ENCODE results near the gene CDCA8. TPM values are rescaled to one million over a fixed set of nuclear protein-coding genes. Genes with fewer than 3 reads are reported as not detected.

Gene CDCA8
- total and polyA plus RNA-seq, 2 of the 4 experiments (the other 2 are of a cell fraction) = 5.9 to 25.7 TPM

GRCh38 chr1:37755951-37756560, 63.7 kb downstream of the CDCA8 start:
- Histone ChIP-seq H3K4me3 (ENCODE audit: insufficient read depth, low read depth, low read length) (no peak overlapping the region), H4K8ac (ENCODE audit: low read depth in 2 of 2, low read length in 2 of 2) (no peak overlapping the region), H3K18ac (ENCODE audit: low read depth, low read length) (no peak overlapping the region), H2AFZ (replicated peaks; ENCODE audit: low read length, poor library complexity) (no peak overlapping the region), H3K27me3 (ENCODE audit: control insufficient read depth, insufficient read depth, low read length) (peaks cover 34% of the 10 kb centered on the region), H3K27ac (ENCODE audit: insufficient read depth, low read length) (no peak overlapping the region), H2BK15ac (ENCODE audit: low read depth, low read length) (no peak overlapping the region), H3K23ac (ENCODE audit: low read depth, low read length) (no peak overlapping the region), H3K9me3 (ENCODE audit: control insufficient read depth, insufficient read depth, low read length) (no peaks in the 10 kb centered on the region), H4K91ac (ENCODE audit: insufficient read depth, low read depth, low read length) (no peak overlapping the region), H3K14ac (replicated peaks; ENCODE audit: low read depth, low read length) (no peak overlapping the region), H2AK5ac (ENCODE audit: low read depth, low read length) (no peak overlapping the region), H3K4me2 (ENCODE audit: low read depth, low read length) (no peak overlapping the region), H3K56ac (ENCODE audit: extremely low read depth, insufficient read depth, low read length) (no peak overlapping the region), H3K79me1 (ENCODE audit: low read depth in 1 of 2, low read length in 2 of 2) (no peaks in the 10 kb centered on the region), H3K9ac (ENCODE audit: low read depth, low read length) (no peak overlapping the region), H3K9me1 (ENCODE audit: insufficient read depth, low read length) (no peaks in the 10 kb centered on the region), H2BK120ac (ENCODE audit: low read depth, low read length) (no peak overlapping the region), H2AK9ac (replicated peaks; ENCODE audit: low read depth, low read length, poor library complexity) (no peak overlapping the region), H3K4me1 (ENCODE audit: control insufficient read depth, insufficient read depth, low read length) (no peaks in the 10 kb centered on the region), H3K4ac (ENCODE audit: low read depth, low read length) (no peak overlapping the region), H4K5ac (ENCODE audit: low read depth, low read length) (no peak overlapping the region), H2BK5ac (ENCODE audit: low read depth, low read length, poor library complexity, severe bottlenecking) (no peak overlapping the region), H2BK20ac (ENCODE audit: low read depth, low read length) (no peak overlapping the region), H3K36me3 (ENCODE audit: control insufficient read depth, insufficient read depth, low read length) (no peaks in the 10 kb centered on the region), H4K20me1 (ENCODE audit: insufficient read depth, low read length) (no peaks in the 10 kb centered on the region)
- in situ Hi-C loops (cut with MboI; ENCODE audit: low sequenced_read_pairs) (no loop called here), intact Hi-C loops (cut with micrococcal nuclease) (no loop called here), dilution Hi-C loops (cut with HindIII; ENCODE audit: low sequenced_read_pairs, unreplicated experiment) (no loop called here)
- CTCF ChIA-PET = no interaction called here
- ATAC-seq (ENCODE audit: low read depth) (no peak), DNase-seq (no peak)
- POLR2A ChIA-PET (ENCODE audit: unreplicated experiment) = no interaction called here
- TF ChIP-seq MAFK (IDR thresholded peaks at IDR 0.05; ENCODE audit: low read depth, low read length) (no peak), SMC3 (IDR thresholded peaks at IDR 0.05; ENCODE audit: low read depth, low read length) (no peak)
- WGBS, 2 experiments (ENCODE audit: extremely low coverage in 2 of 2, insufficient read length in 1 of 2) = no CpG with 5 or more reads among the region's 4 CpGs
- BruUV-seq (replicated peaks) = no TSS peak

Small RNA genes within 50 kb of the gene (microRNA-seq; reads per million reads assigned to microRNA genes)
- gene RF00019 (ENCODE audit: insufficient read depth, insufficient read length) = not detected

Small RNA genes within 50 kb of the gene (small RNA-seq; reads per million reads assigned to genes)
- 0 reads per million in 5 experiments for gene RF00019

Other genes starting within 250 kb of the CDCA8 start
- gene ZC3H12A, start 217.9 kb upstream of the CDCA8 start, total RNA-seq (2012; rRNA removed) = 3.1 and 3.8 TPM in 2 replicates
- gene ZC3H12A, start 217.9 kb upstream of the CDCA8 start, polyA plus RNA-seq (2012; rRNA removed) = 14.2 and 15.2 TPM in 2 replicates
- gene MEAF6, start 177.8 kb upstream of the CDCA8 start, total RNA-seq (2012; rRNA removed) = 36.2 and 44.4 TPM in 2 replicates
- 36.4 and 40.7 TPM in 2 replicates for gene MEAF6, start 177.8 kb upstream of the CDCA8 start, polyA plus RNA-seq (2012; rRNA removed)
- 11.3 and 13.9 TPM in 2 replicates for gene SNIP1, start 138.2 kb upstream of the CDCA8 start, total RNA-seq (2012; rRNA removed)
- 6.8 and 7.7 TPM in 2 replicates for gene SNIP1, start 138.2 kb upstream of the CDCA8 start, polyA plus RNA-seq (2012; rRNA removed)
- gene DNALI1, start 135.6 kb upstream of the CDCA8 start, total RNA-seq (2012; rRNA removed) = 8.1 and 9.1 TPM in 2 replicates
- gene DNALI1, start 135.6 kb upstream of the CDCA8 start, polyA plus RNA-seq (2012; rRNA removed) = 9.1 and 10.1 TPM in 2 replicates
- gene GNL2, start 96.6 kb upstream of the CDCA8 start, total RNA-seq (2012; rRNA removed) = 77.4 and 90.3 TPM in 2 replicates
- 42.9 and 49.4 TPM in 2 replicates for gene GNL2, start 96.6 kb upstream of the CDCA8 start, polyA plus RNA-seq (2012; rRNA removed)
- not detected in 2 replicates for gene RSPO1, start 57.6 kb upstream of the CDCA8 start, total RNA-seq (2012; rRNA removed)
- not detected in 2 replicates for gene RSPO1, start 57.6 kb upstream of the CDCA8 start, polyA plus RNA-seq (2012; rRNA removed)
- gene EPHA10, start 72.6 kb downstream of the CDCA8 start, total RNA-seq (2012; rRNA removed) = not detected in 2 replicates
- not detected in 2 replicates for gene EPHA10, start 72.6 kb downstream of the CDCA8 start, polyA plus RNA-seq (2012; rRNA removed)
- 0.28 and 0.54 TPM in 2 replicates for gene MANEAL, start 101.3 kb downstream of the CDCA8 start, total RNA-seq (2012; rRNA removed)
- gene MANEAL, start 101.3 kb downstream of the CDCA8 start, polyA plus RNA-seq (2012; rRNA removed) = 0.46 and 0.55 TPM in 2 replicates
- 2.0 and 2.2 TPM in 2 replicates for gene C1orf122, start 115.3 kb downstream of the CDCA8 start, total RNA-seq (2012; rRNA removed)
- gene C1orf122, start 115.3 kb downstream of the CDCA8 start, polyA plus RNA-seq (2012; rRNA removed) = 13.6 and 27.6 TPM in 2 replicates
- 19.2 and 21.7 TPM in 2 replicates for gene YRDC, start 115.7 kb downstream of the CDCA8 start, total RNA-seq (2012; rRNA removed)
- 21.0 and 25.0 TPM in 2 replicates for gene YRDC, start 115.7 kb downstream of the CDCA8 start, polyA plus RNA-seq (2012; rRNA removed)
- gene MTF1, start 167.1 kb downstream of the CDCA8 start, total RNA-seq (2012; rRNA removed) = 2.2 and 2.3 TPM in 2 replicates
- 4.7 and 5.0 TPM in 2 replicates for gene MTF1, start 167.1 kb downstream of the CDCA8 start, polyA plus RNA-seq (2012; rRNA removed)

All from IMR-90 (cell line).